PFSK-1 (cell line): ENCODE measurements around the gene ADAMTSL5.

Experiments
- POLR2AphosphoS5 ChIP-seq: IDR thresholded peaks from 2 replicates; pipeline ENCODE4 v1.6.1; 2012; ENCODE audit warnings: low read depth, mild to moderate bottlenecking, control low read depth, low read length, moderate library complexity
- REST ChIP-seq, 2 experiments: IDR thresholded peaks; 2 replicates each; pipeline versions ENCODE4 v1.6.1 to v1.8.0; 2011 to 2012; ENCODE audit warnings: low read depth in 2 of 2, low read length in 2 of 2, control low read depth in 1 of 2, inconsistent platforms in 1 of 2, mild to moderate bottlenecking in 1 of 2, moderate library complexity in 1 of 2; ENCODE audit not compliant: insufficient read depth in 1 of 2
- SIN3A ChIP-seq: IDR thresholded peaks from 2 replicates; pipeline ENCODE4 v1.6.1; 2012; ENCODE audit warnings: mild to moderate bottlenecking, low read length, moderate library complexity, borderline replicate concordance; ENCODE audit not compliant: insufficient read depth
- TAF1 ChIP-seq: IDR thresholded peaks from 2 replicates; pipeline ENCODE4 v1.6.1; 2012; ENCODE audit warnings: low read length, control low read depth, borderline replicate concordance; ENCODE audit not compliant: insufficient read depth

- TF ChIP-seq TAF1 (no peak), POLR2AphosphoS5 (no peak), SIN3A (no peak), REST (IDR thresholded peaks at IDR 0.05; ENCODE audit: insufficient read depth in 1 of 2, low read depth in 2 of 2, low read length in 2 of 2) (no peak)
Observed at GRCh38 chr19:1488282-1488601, 24.6 kb downstream of the ADAMTSL5 start.
